DMS 273 (cell line): ENCODE measurements around the gene TSPAN14.

Experiments
- DNase-seq: peaks from one replicate; lab custom pipeline; 2025; ENCODE audit not compliant: unreplicated experiment; lab: John Stamatoyannopoulos, UW

Gene TSPAN14

GRCh38 chr10:80421707-80422536 lies 32.2 kb upstream of the TSPAN14 start:
- no peak for DNase-seq

GRCh38 chr10:80425901-80426300 lies 28.2 kb upstream of the TSPAN14 start:
- DNase-seq = peak; percentile 39

DNA sequence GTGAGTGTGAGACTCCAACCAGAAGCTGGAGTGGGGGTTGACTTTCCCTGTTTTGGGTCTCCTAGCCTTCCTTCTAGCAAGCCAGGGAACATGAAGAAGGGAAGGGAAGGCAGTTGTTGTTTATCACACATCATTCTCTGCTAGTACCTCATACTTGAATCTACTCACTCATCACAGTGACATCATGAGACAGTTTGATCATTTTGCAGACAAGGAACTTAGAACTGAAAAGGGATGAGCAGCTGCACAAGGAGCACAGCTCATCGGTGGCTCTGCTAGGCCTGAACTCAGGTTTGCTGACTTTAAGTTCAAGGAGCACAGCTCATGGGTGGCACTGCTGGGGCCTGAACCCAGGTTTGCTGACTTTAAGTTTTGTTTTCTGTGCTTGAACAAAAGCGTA lies 26.6 kb upstream of the TSPAN14 start:
- DNase-seq = no peak

- peak; percentile 48 for DNase-seq
Observed at GRCh38 chr10:80429521-80429973, 24.6 kb upstream of the TSPAN14 start.

DNA sequence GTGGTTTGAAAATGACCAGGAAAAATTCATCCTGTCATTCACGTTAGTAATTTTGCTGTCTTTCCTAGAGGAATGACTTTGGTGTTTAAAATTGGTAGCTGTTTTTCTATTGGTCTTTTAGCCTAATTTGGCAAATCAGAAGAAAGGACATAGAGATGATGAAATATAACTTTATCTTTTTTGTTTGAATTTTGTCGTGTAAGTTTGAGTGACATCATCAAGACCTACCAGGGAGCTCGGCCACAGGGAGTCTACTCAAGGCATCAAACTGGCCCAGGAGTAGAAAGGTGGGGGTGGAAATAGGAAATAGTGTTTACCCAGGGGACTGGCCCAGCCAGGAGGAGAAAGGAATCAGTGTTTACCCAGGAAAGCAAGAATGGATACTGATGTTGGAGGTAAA lies 21.0 kb upstream of the TSPAN14 start:
- DNase-seq = no peak

DNA sequence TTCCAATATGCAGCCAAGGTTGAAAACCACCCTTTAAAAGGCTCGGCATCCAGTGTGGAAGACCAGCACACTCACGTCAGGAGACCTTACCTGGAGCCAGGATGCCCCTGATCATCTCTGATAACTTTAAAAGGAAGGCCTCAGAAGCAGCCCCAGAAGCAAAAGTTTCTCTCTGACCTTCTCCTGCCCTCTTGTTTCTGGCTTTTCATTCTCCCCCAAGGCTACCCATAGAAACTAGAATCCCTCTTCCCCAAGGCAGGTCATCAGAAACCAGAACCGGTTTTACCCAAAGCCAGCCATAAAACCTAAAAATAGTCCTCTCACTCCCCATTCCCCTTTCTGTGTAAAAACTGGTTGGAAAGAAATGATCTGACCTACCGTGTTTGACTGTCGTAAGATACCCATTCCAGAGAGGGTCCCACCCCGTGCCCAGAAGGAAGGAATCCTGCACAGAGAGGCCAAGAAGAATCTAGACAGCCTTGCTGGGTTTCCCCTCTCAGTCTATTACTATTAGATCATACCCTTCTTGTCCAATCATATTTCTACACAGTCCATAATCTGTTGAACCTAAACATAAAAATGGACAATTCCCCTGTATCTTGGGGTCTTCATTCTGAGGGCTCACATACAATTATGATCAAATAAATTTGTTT lies 17.5 kb upstream of the TSPAN14 start:
- no peak for DNase-seq

DNA sequence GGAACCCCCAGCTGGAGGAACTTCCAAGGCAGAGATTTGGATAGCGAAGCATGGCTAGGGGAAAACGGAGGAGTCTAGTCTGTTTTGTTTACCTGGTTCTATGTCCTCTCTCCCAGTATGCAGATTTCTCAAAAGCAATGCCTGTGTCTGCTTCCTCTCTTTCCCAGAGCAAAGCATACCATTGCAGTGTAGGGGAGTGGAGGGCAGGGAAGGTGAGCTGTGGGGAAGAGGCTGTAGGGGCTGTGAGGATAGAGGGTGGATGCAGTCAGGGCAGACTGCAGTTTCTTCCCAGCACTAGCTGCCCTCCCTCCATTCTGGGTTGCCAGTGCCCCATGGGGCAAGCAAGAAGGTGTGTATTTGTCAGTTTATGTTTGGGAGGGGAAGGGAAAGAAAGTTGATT lies 16.9 kb upstream of the TSPAN14 start:
- DNase-seq = no peak

GRCh38 chr10:80441831-80442230 lies 12.3 kb upstream of the TSPAN14 start:
- DNase-seq = no peak

DNA sequence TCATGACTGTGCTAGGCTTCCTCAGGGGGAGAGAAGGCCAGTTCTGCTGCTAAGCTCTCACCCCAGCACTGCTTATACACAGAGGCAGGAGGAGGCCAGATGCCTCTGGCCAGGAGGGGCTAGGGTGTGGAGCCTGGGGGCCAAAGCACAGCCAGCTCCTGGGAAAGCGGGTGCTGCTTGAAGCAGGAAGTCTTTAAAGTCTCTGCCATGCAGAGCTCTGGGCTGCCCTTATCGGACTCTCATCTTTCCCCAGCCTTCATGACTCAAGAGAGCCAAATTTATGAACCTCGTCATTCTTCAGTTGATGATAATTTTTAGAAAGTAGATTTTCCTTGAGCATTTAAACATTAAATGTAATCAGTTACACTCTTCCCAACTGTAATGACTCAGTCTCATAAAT lies 11.2 kb upstream of the TSPAN14 start:
- DNase-seq = peak; percentile 83

- peak; percentile 87 for DNase-seq
Observed at GRCh38 chr10:80443531-80443974, 10.6 kb upstream of the TSPAN14 start.

- peak; percentile 56 for DNase-seq
Observed at GRCh38 chr10:80444124-80444523, 10.0 kb upstream of the TSPAN14 start.

- DNase-seq = peak; percentile 73
Observed at GRCh38 chr10:80444646-80445319, 9.3 kb upstream of the TSPAN14 start.

GRCh38 chr10:80447436-80448190 lies 6.5 kb upstream of the TSPAN14 start:
- DNase-seq = no peak

DNA sequence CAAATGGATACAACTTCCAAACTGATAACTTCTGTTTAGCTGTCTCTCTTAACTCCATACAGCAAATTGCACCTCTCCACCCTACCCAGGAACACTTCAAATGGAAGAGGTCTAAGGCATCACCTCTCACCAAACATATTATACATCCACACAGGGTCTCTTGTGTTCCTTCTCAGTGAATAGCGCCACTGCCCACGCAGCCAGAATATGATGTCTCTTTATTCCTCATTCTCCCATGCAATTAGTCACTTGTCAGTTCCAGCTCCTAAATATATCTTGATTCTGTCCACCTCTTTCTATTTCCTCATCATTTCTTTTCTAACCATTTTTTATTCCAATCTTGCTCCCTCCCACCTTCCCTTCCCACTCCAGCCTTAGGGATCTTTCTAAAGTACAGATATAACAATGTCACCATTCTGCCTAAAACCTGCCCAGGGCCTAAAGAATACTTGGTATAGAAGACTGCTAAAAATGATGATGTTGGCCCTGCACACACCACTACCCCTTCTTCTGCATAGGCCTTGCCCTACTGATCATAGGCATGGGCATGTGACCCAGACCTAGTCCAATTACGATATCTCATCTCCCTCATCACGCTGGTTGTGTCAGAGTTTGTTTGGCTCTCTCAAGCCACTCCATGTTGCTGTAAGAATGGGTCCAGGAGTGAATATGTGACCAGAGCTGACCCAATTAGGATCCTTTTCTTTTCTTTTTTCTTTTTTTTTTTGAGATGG lies 5.7 kb upstream of the TSPAN14 start:
- no peak for DNase-seq

GRCh38 chr10:80449520-80449919 lies 4.6 kb upstream of the TSPAN14 start:
- DNase-seq = no peak

DNA sequence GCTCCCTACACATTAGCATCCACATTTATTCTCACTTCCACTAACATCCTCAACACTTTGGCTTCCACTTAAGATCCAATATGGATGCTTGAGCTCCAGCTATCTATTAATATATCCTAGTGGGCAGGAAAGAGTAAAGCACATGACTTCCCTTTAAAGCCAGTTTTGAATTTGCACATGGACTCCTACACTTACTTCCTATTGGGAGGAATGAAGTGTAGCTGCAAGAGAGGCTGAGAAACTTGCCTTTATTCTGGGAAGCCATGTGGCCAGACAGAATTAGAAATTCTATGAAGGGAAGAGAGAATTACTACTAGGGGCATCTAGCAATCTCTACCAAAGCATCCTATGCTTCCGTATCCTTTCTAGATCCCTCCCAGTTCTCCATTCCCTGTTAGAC lies 3.0 kb upstream of the TSPAN14 start:
- DNase-seq = no peak

GRCh38 chr10:80452069-80452468 lies 2.0 kb upstream of the TSPAN14 start:
- DNase-seq = no peak

DNA sequence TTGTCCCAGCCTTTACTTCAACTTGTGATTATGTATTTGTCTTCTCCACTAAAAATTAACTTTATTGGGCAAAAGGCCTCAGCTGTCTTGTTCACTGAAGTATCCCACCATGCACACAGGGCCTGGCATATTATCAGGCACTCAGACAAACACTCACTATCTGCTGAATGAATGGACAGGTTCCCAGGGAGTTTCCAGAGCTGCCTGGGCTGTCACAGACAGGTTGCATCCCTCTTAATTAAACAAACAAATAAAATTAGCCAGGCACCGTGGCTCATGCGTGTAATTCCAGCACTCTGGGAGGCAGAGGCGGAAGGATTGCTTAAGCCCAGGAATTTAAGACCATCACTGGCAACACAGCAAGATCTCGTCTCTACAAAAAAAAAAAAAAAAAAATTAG lies 1.5 kb upstream of the TSPAN14 start:
- DNase-seq = no peak

GRCh38 chr10:80453056-80453841 lies 861 bp upstream of the TSPAN14 start:
- DNase-seq = peak; percentile 26
